Activated T-helper 17 cell treated with anti-CD3 and anti-CD28 coated beads, Interleukin-2, amount 50 U/mL, for 72 hours (primary cell): ENCODE measurements around the gene MRRF. TPM values are rescaled to one million over a fixed set of nuclear protein-coding genes. Genes with fewer than 3 reads are reported as not detected.

Source experiments
- ATAC-seq: fragments of 150-1000 bp; cut with Tn5 transposase; replicated peaks from 2 replicates; pipeline ENCODE4 v1.10.0; 2021; ENCODE audit warnings: mild to moderate bottlenecking, moderate library complexity
- H3K27ac Mint-ChIP-seq: one replicate; pipeline ENCODE4 v1.8.0; 2022; ENCODE audit warnings: mixed read lengths
- H3K27me3 Mint-ChIP-seq: one replicate; pipeline ENCODE4 v1.8.0; 2022; ENCODE audit warnings: mixed read lengths
- H3K36me3 Mint-ChIP-seq: one replicate; pipeline ENCODE4 v1.8.0; 2022; ENCODE audit warnings: low read depth, mild to moderate bottlenecking, mixed read lengths
- H3K4me1 Mint-ChIP-seq: one replicate; pipeline ENCODE4 v1.8.0; 2022; ENCODE audit warnings: mixed read lengths
- H3K4me3 Mint-ChIP-seq: one replicate; pipeline ENCODE4 v1.8.0; 2022; ENCODE audit warnings: mild to moderate bottlenecking, mixed read lengths
- H3K9me3 Mint-ChIP-seq: one replicate; pipeline ENCODE4 v1.8.0; 2022; ENCODE audit warnings: mixed read lengths
- total RNA-seq, 2 donors: library from RNA; stranded (reverse); gene quantifications; one replicate each; pipeline ENCODE4 v1.2.3, GENCODE V29; 2022

The MRRF gene
- total RNA-seq, 2 donors from 2014 or later = 42.7 to 51.3 TPM

- peaks cover 96% of the 10 kb centered on the region for H3K36me3 Mint-ChIP-seq
- H3K9me3 Mint-ChIP-seq = no peaks in the 10 kb centered on the region
- H3K4me1 Mint-ChIP-seq = no peaks in the 10 kb centered on the region
- no peak for ATAC-seq
- H3K27ac Mint-ChIP-seq = no peak overlapping the region
- H3K27me3 Mint-ChIP-seq = no peaks in the 10 kb centered on the region
- no peak overlapping the region for H3K4me3 Mint-ChIP-seq
These were observed 16.2 kb upstream of the MRRF start for GRCh38 chr9:122248448-122248865.

- H3K27me3 Mint-ChIP-seq = no peaks in the 10 kb centered on the region
- H3K9me3 Mint-ChIP-seq = no peaks in the 10 kb centered on the region
- no peaks in the 10 kb centered on the region for H3K4me1 Mint-ChIP-seq
- peaks cover 96% of the 10 kb centered on the region for H3K36me3 Mint-ChIP-seq
- no peak overlapping the region for H3K27ac Mint-ChIP-seq
- ATAC-seq = no peak
- no peak overlapping the region for H3K4me3 Mint-ChIP-seq
These were observed 13.3 kb upstream of the MRRF start for GRCh38 chr9:122251351-122251750.

- H3K4me1 Mint-ChIP-seq = peaks cover 5% of the 10 kb centered on the region
- H3K9me3 Mint-ChIP-seq = no peaks in the 10 kb centered on the region
- no peaks in the 10 kb centered on the region for H3K27me3 Mint-ChIP-seq
- peaks cover 96% of the 10 kb centered on the region for H3K36me3 Mint-ChIP-seq
- no peak overlapping the region for H3K27ac Mint-ChIP-seq
- H3K4me3 Mint-ChIP-seq = no peak overlapping the region
- no peak for ATAC-seq
These were observed 11.9 kb upstream of the MRRF start for GRCh38 chr9:122252796-122253195.

GRCh38 chr9:122254761-122255160 lies 9.9 kb upstream of the MRRF start:
- H3K9me3 Mint-ChIP-seq = no peaks in the 10 kb centered on the region
- H3K27ac Mint-ChIP-seq = no peak overlapping the region
- no peak overlapping the region for H3K4me3 Mint-ChIP-seq
- H3K4me1 Mint-ChIP-seq = peaks cover 5% of the 10 kb centered on the region
- no peaks in the 10 kb centered on the region for H3K27me3 Mint-ChIP-seq
- ATAC-seq = no peak
- peaks cover 99% of the 10 kb centered on the region for H3K36me3 Mint-ChIP-seq

GRCh38 chr9:122256206-122256605 lies 8.5 kb upstream of the MRRF start:
- Mint-ChIP-seq H3K36me3 (peaks cover 99% of the 10 kb centered on the region), H3K27ac (no peak overlapping the region), H3K4me1 (peaks cover 5% of the 10 kb centered on the region), H3K9me3 (no peaks in the 10 kb centered on the region), H3K4me3 (no peak overlapping the region), H3K27me3 (no peaks in the 10 kb centered on the region)
- ATAC-seq = no peak

- Mint-ChIP-seq H3K36me3 (peaks cover 92% of the 10 kb centered on the region), H3K27ac (no peak overlapping the region), H3K9me3 (no peaks in the 10 kb centered on the region), H3K27me3 (no peaks in the 10 kb centered on the region), H3K4me1 (peaks cover 9% of the 10 kb centered on the region), H3K4me3 (no peak overlapping the region)
- no peak for ATAC-seq
These were observed 5.7 kb upstream of the MRRF start for GRCh38 chr9:122258886-122259415.

- Mint-ChIP-seq H3K36me3 (peaks cover 88% of the 10 kb centered on the region), H3K4me1 (peaks cover 17% of the 10 kb centered on the region), H3K27ac (no peak overlapping the region), H3K27me3 (no peaks in the 10 kb centered on the region), H3K4me3 (no peak overlapping the region), H3K9me3 (no peaks in the 10 kb centered on the region)
- ATAC-seq = no peak
These were observed 3.2 kb upstream of the MRRF start for GRCh38 chr9:122261469-122261881.

GRCh38 chr9:122262073-122262472 lies 2.6 kb upstream of the MRRF start:
- Mint-ChIP-seq H3K4me3 (peak overlapping the region; percentile 94), H3K36me3 (peaks cover 83% of the 10 kb centered on the region), H3K27me3 (no peaks in the 10 kb centered on the region), H3K9me3 (no peaks in the 10 kb centered on the region), H3K4me1 (peaks cover 17% of the 10 kb centered on the region), H3K27ac (peak overlapping the region; percentile 59)
- no peak for ATAC-seq

- ATAC-seq = no peak
- H3K4me3 Mint-ChIP-seq = peak overlapping the region; percentile 94
- H3K27me3 Mint-ChIP-seq = no peaks in the 10 kb centered on the region
- H3K27ac Mint-ChIP-seq = peak overlapping the region; percentile 100
- H3K36me3 Mint-ChIP-seq = peaks cover 65% of the 10 kb centered on the region
- H3K4me1 Mint-ChIP-seq = peaks cover 11% of the 10 kb centered on the region
- no peaks in the 10 kb centered on the region for H3K9me3 Mint-ChIP-seq
These were observed 858 bp upstream of the MRRF start for GRCh38 chr9:122263699-122264349.

GRCh38 chr9:122265149-122265915 lies 650 bp downstream of the MRRF start:
- no peaks in the 10 kb centered on the region for H3K9me3 Mint-ChIP-seq
- peak; percentile 56 for ATAC-seq
- peak overlapping the region; percentile 94 for H3K4me3 Mint-ChIP-seq
- peak overlapping the region; percentile 100 for H3K27ac Mint-ChIP-seq
- H3K36me3 Mint-ChIP-seq = peaks cover 52% of the 10 kb centered on the region
- no peaks in the 10 kb centered on the region for H3K27me3 Mint-ChIP-seq
- peaks cover 11% of the 10 kb centered on the region for H3K4me1 Mint-ChIP-seq

GRCh38 chr9:122268041-122268814 lies 3.5 kb downstream of the MRRF start:
- peaks cover 52% of the 10 kb centered on the region for H3K36me3 Mint-ChIP-seq
- ATAC-seq = no peak
- H3K4me3 Mint-ChIP-seq = no peak overlapping the region
- no peak overlapping the region for H3K27ac Mint-ChIP-seq
- H3K9me3 Mint-ChIP-seq = no peaks in the 10 kb centered on the region
- no peaks in the 10 kb centered on the region for H3K27me3 Mint-ChIP-seq
- H3K4me1 Mint-ChIP-seq = peaks cover 11% of the 10 kb centered on the region

- no peaks in the 10 kb centered on the region for H3K27me3 Mint-ChIP-seq
- H3K27ac Mint-ChIP-seq = no peak overlapping the region
- H3K4me3 Mint-ChIP-seq = no peak overlapping the region
- peaks cover 90% of the 10 kb centered on the region for H3K36me3 Mint-ChIP-seq
- peaks cover 5% of the 10 kb centered on the region for H3K4me1 Mint-ChIP-seq
- no peaks in the 10 kb centered on the region for H3K9me3 Mint-ChIP-seq
- no peak for ATAC-seq
These were observed 9.4 kb downstream of the MRRF start for GRCh38 chr9:122274055-122274454.

GRCh38 chr9:122276096-122276495 lies 11.4 kb downstream of the MRRF start:
- no peak overlapping the region for H3K4me3 Mint-ChIP-seq
- no peak for ATAC-seq
- peaks cover 100% of the 10 kb centered on the region for H3K36me3 Mint-ChIP-seq
- no peak overlapping the region for H3K27ac Mint-ChIP-seq
- H3K4me1 Mint-ChIP-seq = peaks cover 5% of the 10 kb centered on the region
- no peaks in the 10 kb centered on the region for H3K9me3 Mint-ChIP-seq
- no peaks in the 10 kb centered on the region for H3K27me3 Mint-ChIP-seq

- Mint-ChIP-seq H3K4me3 (no peak overlapping the region), H3K4me1 (peaks cover 5% of the 10 kb centered on the region), H3K36me3 (peaks cover 100% of the 10 kb centered on the region), H3K9me3 (no peaks in the 10 kb centered on the region), H3K27me3 (no peaks in the 10 kb centered on the region), H3K27ac (no peak overlapping the region)
- ATAC-seq = no peak
These were observed 12.7 kb downstream of the MRRF start for GRCh38 chr9:122277285-122277897.
